CD4-positive, alpha-beta T cell treated with Interleukin-6 at 100 ng/mL for 8 hours (primary cell): ENCODE data around the gene PSPC1.

Experiments used
- DNase-seq: peaks from one replicate; pipeline ENCODE4 v3.0.0-alpha.2; 2020; ENCODE audit warnings: mixed read lengths, low spot score

Gene PSPC1

DNA sequence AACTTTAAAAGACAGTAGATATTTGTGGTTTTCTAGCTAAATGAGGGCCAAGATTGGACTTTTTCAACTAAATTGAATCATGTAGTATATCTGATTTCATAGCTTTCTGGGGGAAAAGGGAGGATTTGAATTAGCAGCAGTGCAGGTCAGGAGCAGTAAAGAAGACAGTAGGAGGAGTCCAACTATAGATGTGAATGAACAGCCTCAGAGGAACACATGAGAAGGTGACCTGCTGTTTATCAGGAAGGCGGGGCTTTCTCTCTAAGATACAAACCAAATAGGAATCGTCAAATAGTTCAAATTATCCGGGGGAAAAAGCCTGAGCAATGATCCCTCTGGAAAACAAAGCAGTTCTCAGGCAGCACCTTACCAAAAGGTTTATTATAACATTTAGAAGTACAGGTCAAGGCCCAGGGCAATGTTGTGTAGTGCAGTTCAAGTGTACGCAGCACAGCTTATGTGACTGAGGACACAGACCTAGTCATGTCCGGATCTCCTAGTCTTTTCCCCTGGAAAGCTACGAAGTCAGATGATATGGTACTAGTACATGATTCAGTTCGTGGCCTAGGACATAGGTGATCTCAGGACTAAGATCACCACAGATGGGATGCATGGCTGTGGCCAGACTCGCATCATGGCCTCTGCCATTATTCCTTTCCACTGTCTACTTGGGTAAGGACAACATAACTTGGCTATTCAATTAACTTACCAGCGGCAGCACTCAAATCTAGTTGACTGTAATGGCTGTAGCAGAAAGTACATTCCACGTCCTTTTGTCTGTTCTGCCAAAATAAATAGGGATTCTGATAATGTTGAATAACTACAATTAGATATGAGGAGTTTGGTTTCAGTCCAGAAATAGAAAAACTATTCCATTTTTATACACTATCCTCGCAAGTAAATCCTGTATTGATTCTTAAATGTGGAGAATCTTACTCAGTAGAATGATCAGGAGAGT lies 109.0 kb downstream of the PSPC1 start:
- no peak for DNase-seq

- DNase-seq, result no peak
These were observed 109.8 kb downstream of the PSPC1 start for GRCh38 chr13:19672990-19673389.

GRCh38 chr13:19670147-19670546 lies 112.6 kb downstream of the PSPC1 start:
- no peak for DNase-seq

- no peak for DNase-seq
These were observed 114.0 kb downstream of the PSPC1 start for GRCh38 chr13:19668778-19669177.

- DNase-seq, result no peak
These were observed 117.3 kb downstream of the PSPC1 start for GRCh38 chr13:19665427-19665859.

DNA sequence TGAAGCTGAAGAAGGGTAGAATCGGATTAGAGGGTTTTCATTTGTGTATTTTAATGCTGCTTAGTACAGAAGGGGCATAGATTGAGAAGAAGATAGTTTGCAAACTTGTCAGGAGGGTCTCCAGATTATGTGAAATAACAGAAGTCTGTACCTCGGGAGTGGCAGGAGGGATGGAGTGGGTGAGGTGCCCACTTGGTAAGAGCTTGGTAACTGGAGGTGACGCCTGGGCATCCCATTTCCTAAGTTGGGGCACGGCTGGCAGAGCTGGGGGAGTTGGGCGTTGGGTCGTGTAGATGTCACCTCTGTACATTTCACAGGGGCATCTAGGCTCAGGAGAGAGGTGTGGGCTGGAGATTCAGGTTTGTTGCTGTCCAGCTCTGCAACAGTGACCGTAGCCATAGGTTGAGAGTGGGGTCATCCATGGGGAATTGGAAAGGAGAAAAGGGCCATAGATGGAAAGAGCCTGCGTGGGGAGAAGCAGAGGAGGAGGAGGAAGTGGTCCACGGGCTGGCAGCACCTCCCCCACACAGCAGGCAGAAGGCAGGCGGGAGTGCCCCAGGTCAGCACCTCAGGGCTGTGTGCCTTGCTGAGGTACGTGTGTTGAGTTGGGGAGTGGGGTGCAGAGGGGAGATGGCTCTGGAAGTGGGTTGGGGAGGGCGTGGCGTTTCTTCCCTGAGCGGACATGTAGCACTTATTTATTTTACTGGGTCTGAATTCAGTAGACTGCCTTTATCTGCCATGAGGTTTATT lies 118.1 kb downstream of the PSPC1 start:
- no peak for DNase-seq

- DNase-seq, result no peak
These were observed 119.2 kb downstream of the PSPC1 start for GRCh38 chr13:19663416-19663979.

GRCh38 chr13:19661561-19661960 lies 121.2 kb downstream of the PSPC1 start:
- no peak for DNase-seq

- no peak for DNase-seq
These were observed 121.6 kb downstream of the PSPC1 start for GRCh38 chr13:19661126-19661525.

DNA sequence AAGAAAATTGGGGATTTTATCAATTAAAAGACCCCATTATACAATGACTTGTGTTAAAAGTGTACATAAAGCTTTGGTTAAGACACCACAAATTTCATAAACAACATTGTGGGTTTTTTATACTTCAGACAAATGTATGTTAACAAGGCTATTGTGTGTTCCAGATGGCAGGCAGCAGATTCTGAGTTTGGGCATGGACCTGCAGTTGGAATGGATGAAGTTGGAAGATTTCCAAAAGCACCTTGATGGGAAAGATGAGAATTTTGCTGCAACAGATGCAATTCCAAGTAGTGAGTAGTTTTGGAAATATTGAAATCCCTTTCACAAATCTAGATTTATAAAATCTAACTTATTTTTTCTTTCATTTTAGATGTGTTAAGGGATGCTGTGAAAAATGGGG lies 123.9 kb downstream of the PSPC1 start:
- no peak for DNase-seq

- DNase-seq, result no peak
These were observed 124.7 kb downstream of the PSPC1 start for GRCh38 chr13:19657872-19658591.
